ENCODE data around the gene CLECL1.

CLECL1 gene

GRCh38 chr12:9732921-9733461, at the start of gene CLECL1:
Gene CLECL1 (minus strand): TSS chr12:9733097.
- no peak for DNase-seq

GRCh38 chr12:9781360-9781759, 48.5 kb upstream of the CLECL1 start:
- no peak for DNase-seq

DNA sequence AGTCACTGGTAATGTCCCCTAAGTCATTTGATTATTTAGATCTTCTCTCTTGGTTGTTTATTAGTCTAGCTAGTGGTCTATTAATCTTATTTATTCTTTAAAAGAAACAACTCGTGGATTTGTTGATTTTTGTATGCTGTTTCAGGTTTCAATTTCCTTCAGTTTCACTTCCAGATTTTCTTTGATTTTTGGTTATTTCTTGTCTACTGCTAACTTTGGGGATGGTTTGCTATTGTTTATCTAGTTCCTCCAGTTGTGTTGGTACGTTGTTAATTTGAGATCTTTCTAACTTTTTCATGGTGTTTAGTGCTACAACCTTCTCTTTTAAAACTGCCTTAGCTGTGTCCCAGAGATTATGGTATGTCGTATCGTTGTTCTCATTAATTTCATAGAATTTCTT, 46.3 kb upstream of the CLECL1 start:
- DNase-seq: no peak

GRCh38 chr12:9776781-9777180, 43.9 kb upstream of the CLECL1 start:
- no peak for DNase-seq

GRCh38 chr12:9773216-9773877, 40.5 kb upstream of the CLECL1 start:
- no peak for DNase-seq

DNA sequence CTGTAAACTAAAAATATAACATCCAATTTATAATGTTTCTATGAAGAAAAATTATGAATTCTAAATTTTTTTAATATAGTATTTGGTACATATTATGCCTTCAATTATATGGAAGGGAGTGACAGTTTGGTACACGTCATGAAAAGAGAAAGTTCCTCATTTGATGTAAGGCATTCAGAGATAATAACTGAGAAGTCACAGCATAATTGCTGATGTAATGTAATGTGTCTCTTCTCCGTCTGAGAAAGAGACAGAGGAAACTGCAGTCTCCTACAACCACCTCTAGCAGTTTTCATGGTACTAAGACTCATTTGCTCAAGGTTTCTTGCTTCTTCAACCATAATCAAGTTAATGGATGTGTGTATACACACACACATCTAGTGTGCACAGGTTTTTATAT, 30.1 kb upstream of the CLECL1 start:
- no peak for DNase-seq

GRCh38 chr12:9762369-9762768, 29.5 kb upstream of the CLECL1 start:
- DNase-seq: no peak

DNA sequence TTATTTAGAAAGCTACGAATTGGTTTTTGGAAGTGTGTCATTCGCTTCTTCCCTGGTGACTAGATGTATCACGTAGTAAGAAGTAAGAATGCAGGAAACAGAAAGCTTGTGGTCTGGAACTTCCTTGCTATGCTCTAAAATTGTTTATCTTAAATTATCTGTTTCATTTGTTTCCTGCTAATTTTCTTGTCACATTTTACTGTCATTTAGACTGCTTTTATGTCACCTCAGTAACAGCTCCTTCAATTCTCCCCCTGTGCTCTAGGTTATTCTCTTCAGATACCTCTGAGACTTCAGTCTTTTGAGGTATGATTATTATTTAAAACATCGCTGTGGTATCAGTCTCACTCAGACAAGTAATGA, 28.5 kb upstream of the CLECL1 start:
- DNase-seq: no peak

DNA sequence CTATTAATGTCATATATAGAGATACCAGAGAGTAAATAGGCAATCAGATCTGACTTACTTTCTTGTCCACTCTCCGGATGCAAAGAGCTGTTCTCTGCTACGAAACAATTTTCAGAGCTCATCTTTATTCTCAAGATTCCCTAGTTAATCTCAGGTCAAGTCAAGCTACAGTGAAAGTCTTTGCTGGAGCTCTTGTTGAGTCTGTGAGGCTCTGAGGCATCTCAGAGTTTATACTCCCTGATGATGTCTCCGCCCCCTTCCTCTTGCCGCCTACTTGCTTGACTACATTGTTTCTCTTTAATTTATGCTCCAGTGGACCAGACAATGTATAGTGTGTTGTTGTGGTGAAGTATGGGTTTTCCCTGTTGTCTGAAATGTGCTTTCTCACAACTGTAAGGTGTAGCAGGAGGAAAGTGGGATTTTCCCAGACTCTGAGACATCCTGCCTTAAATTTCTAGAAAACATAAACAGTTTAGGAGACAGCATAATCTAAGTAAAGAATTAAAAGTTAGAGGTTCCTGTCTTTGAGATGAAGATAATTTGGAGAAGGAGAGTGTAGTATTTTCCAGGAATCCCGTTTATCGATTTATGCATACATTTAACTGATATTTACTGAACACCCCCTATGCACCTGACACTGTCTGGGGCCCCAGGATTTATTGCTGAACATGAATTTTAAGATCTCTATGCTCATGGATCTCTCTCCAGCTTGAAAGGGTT, 28.0 kb upstream of the CLECL1 start, which contains the start of gene CD69:
Gene CD69 (minus strand): TSS at position 203 of the 720 bp plus-strand sequence. CDS start 81 bp downstream, at position 122.
- peak; percentile 78 to 84 for DNase-seq

- no peak for DNase-seq
Observed at GRCh38 chr12:9760120-9760519, 27.2 kb upstream of the CLECL1 start.

DNA sequence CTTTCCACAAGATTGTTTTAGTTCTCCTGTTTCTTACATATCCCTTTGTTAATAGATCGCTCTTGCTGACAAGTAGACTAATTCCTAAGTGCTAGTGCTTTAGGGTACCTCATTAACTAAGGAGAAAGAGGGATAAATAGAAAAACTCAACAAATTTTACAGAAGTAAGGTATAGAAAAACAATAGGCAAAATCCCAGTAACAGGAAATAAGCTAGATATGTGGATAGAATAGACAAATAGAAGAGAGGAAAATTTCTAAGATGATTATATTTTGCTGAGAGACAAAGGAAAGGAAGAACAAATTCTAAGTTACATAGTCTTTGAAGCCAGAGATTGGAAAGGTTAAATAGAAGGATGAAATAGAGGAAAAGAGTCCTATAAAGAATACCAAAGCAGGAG, 26.8 kb upstream of the CLECL1 start:
- DNase-seq: no peak

- DNase-seq: no peak
Observed at GRCh38 chr12:9758119-9758518, 25.2 kb upstream of the CLECL1 start.

DNA sequence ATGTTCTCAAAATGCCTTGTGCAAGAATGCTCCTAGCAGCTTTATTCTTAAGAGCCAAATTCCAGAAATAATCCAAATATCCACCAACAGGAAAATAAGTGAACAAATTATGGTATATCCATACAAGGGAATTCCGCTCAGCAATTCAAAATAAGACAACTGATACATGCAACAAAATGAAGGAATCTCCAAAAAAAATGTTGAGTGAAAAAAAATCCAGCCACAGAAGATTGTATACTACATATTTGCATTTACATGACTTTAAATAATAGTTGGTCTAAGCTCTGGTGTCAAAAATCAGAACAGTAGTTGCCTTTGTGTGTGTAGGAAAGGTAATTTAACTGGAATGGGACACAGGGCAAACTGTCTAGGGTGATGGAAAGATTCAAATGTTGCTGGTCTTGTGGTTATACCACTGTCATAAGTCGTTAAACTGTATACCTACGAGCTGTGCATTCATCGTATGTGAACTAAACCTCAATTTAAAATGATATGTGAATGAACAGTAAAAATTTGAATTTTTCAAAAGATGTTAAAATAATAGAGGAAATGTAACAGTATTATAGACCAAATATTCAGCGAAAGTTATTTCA, 24.6 kb upstream of the CLECL1 start:
- DNase-seq: no peak

GRCh38 chr12:9756706-9757105, 23.8 kb upstream of the CLECL1 start:
- no peak for DNase-seq

GRCh38 chr12:9756170-9756569, 23.3 kb upstream of the CLECL1 start:
- no peak for DNase-seq

GRCh38 chr12:9755567-9755966, 22.7 kb upstream of the CLECL1 start:
- DNase-seq: no peak

DNA sequence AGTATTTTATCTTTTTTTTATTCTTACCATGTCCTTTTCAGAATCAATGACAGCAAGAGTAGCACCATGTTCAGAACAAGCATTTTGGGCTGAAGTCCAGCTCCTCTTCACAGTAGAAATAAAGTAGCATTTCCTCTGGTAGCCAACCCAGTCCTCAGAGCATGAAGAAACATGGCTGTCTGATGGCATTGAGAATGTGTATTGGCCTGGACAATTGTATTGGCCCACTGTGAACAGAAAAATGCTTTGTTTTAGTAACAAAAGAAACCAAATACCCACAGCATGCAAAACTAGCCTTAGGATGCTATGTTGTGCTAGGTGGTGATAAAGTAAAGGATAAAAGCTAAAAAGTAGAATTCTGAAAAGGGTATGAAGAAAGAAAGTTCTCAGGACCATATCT, 22.1 kb upstream of the CLECL1 start:
- DNase-seq: no peak

GRCh38 chr12:9754099-9754927, 21.4 kb upstream of the CLECL1 start:
- DNase-seq: no peak

- DNase-seq: no peak
Observed at GRCh38 chr12:9753498-9753897, 20.6 kb upstream of the CLECL1 start.

DNA sequence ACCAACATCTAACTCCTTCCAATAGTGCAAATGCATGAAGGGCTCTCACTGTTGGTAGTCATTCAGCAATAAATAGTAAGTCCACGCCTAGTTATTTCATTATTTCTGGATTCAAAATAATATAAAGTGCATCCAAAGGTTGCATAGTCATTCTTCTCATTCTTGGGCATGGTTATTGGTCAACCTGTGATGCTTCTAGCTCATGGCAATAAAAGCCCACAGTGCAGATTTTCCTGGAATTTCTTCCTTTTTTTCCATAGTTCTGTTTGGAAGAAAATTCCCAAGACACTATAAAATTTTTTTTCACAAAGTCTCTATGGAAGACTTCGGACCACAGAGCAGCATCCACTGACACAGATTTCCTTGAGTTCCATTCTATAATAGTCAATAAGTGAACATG, 20.2 kb upstream of the CLECL1 start:
- DNase-seq: no peak

GRCh38 chr12:9752145-9752933, 19.4 kb upstream of the CLECL1 start:
- DNase-seq: no peak

Data from activated CD4-positive, alpha-beta T cell treated with anti-CD3 and anti-CD28 coated beads, Interleukin-2, amount 50 U/mL, for 48 hours (primary cell).